Panc1 (cell line): ENCODE results near the gene PBX2. TPM values are rescaled to one million over a fixed set of nuclear protein-coding genes. Genes with fewer than 3 reads are reported as not detected.

Source experiments
- ATAC-seq: fragments of 200-7000 bp; cut with Tn5 transposase; 2 replicates; pipeline ENCODE4 v1.9.1; 2020; ENCODE audit warnings: mild to moderate bottlenecking, moderate library complexity
- BruUV-seq: library from RNA; stranded (reverse); fragments of 400-500 nt; replicated peaks from 2 replicates; lab custom pipeline; 2021; lab: Mats Ljungman, UMichigan
- CTCF ChIA-PET: fragments of 300-600 bp; sonication (Branson Sonifier 250); formaldehyde crosslinking; loops from one replicate; lab custom pipeline; 2022; ENCODE audit warnings: antibody characterized with exemption; lab: Charles Lee
- POLR2A ChIA-PET: fragments of 300-600 bp; sonication (Branson Sonifier 250); formaldehyde crosslinking; loops from one replicate; lab custom pipeline; 2022; ENCODE audit warnings: antibody characterized with exemption; lab: Charles Lee
- DNase-seq: peaks from one replicate; pipeline ENCODE4 v3.0.0-alpha.2; 2010; ENCODE audit warnings: low read depth, low spot score
- H3K27ac ChIP-seq: 2 replicates; pipeline ENCODE4 v1.5.1; 2011; ENCODE audit warnings: mild to moderate bottlenecking, low read length, inconsistent platforms
- H3K27me3 ChIP-seq: fragments of 200-500 bp; sonication (Bioruptor generic); 2 replicates; pipeline ENCODE4 v1.6.0; 2014; ENCODE audit warnings: low read length, inconsistent platforms; ENCODE audit not compliant: control insufficient read depth, insufficient read depth
- H3K36me3 ChIP-seq: fragments of 200-500 bp; sonication (Bioruptor generic); 2 replicates; pipeline ENCODE4 v1.5.1; 2014; ENCODE audit warnings: inconsistent platforms, mild to moderate bottlenecking, low read length, moderate library complexity; ENCODE audit not compliant: control insufficient read depth, insufficient read depth
- H3K4me1 ChIP-seq: 2 replicates; pipeline ENCODE4 v1.5.1; 2011; ENCODE audit warnings: inconsistent platforms, mild to moderate bottlenecking, low read length, moderate library complexity; ENCODE audit not compliant: control insufficient read depth, insufficient read depth
- H3K4me3 ChIP-seq, 2 experiments: 2 replicates each; pipeline ENCODE4 v1.5.1; 2011 to 2012; ENCODE audit warnings: low read depth in 2 of 2, low read length in 2 of 2, mild to moderate bottlenecking in 2 of 2, inconsistent platforms in 1 of 2, moderate library complexity in 1 of 2
- H3K9me3 ChIP-seq: fragments of 200-500 bp; sonication (Bioruptor generic); 2 replicates; pipeline ENCODE4 v1.5.1; 2014; ENCODE audit warnings: low read depth, mild to moderate bottlenecking, inconsistent platforms, low read length, moderate library complexity; ENCODE audit not compliant: control insufficient read depth, insufficient read depth
- POLR2AphosphoS5 ChIP-seq: IDR thresholded peaks from 2 replicates; pipeline ENCODE4 v1.6.1; 2012; ENCODE audit warnings: mild to moderate bottlenecking, low read depth, low read length, moderate library complexity
- SIN3A ChIP-seq: IDR thresholded peaks from 2 replicates; pipeline ENCODE4 v1.6.1; 2012; ENCODE audit warnings: low read depth, mild to moderate bottlenecking, low read length, moderate library complexity, borderline replicate concordance; ENCODE audit not compliant: insufficient read depth
- TCF7L2 ChIP-seq: IDR thresholded peaks from 2 replicates; pipeline ENCODE4 v1.6.1; 2011; ENCODE audit warnings: mild to moderate bottlenecking, low read depth, low read length, inconsistent platforms
- in situ Hi-C: cut with HindIII; loops from 2 replicates; pipeline ENCODE4 v1.10.0; 2016; ENCODE audit warnings: low sequenced_read_pairs, low pct_unique_long_range_greater_than_20kb
- intact Hi-C: fragments of 100-400 bp; cut with micrococcal nuclease; formaldehyde crosslinking; loops from one replicate; pipeline ENCODE4 v1.10.0; 2022; ENCODE audit not compliant: unreplicated experiment
- total RNA-seq: library from RNA; stranded (reverse); gene quantifications from one replicate; pipeline ENCODE4 v1.2.1, GENCODE V29; 2021; ENCODE audit not compliant: unreplicated experiment
- TF ChIP-seq, protein P1 (sequence below): fragments of 450-650 bp; IDR thresholded peaks from 2 replicates; pipeline ENCODE4 v1.5.1; 2017; ENCODE audit warnings: mild to moderate bottlenecking
- TF ChIP-seq, protein P2 (sequence below), 2 experiments: IDR thresholded peaks; 2 replicates each; pipeline ENCODE4 v1.6.1; 2011 to 2012; ENCODE audit warnings: low read depth in 2 of 2, control low read depth in 1 of 2, low read length in 1 of 2, mild to moderate bottlenecking in 1 of 2, moderate library complexity in 1 of 2; ENCODE audit not compliant: insufficient read depth in 1 of 2

PBX2 gene
- total RNA-seq, 1 experiment from 2014 or later = 76.2 TPM

DNA sequence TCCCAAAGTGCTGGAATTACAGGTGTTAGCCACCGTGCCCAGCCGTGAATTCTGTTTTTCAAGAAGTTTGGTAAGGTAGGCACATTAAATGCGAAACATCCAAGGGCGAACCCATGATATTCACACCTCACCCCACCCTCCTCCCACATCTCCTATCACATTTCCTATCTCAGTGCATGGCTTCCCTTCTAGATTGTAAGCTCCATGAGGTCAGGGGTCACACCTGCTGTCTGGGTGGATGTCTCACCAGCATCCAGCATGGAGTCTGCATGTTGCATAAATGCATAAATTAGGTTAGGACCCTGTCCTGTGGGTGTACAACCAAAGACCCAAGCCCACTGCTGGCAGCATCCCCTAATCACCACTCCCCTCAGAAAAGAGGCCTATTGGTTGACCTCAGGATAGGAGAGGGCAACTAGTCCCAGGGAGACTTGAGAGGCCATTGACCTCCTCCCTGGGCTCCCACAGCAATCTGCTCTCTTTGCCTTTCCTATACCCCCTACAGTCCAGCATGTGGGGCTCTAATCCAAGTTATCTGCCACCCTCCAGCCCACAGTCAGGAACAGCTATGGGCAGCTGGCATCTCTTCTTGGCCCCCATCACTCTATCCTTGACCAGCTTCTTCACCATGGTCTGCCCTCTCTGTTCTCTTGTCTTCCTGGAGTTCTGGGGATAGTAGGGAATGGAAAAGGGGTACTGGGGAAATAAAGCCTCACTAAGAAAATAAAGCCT lies 42.4 kb downstream of the PBX2 start:
- Histone ChIP-seq H3K9me3 (no peaks in the 10 kb centered on the region), H3K27ac (no peak overlapping the region), H3K4me1 (peaks cover 7% of the 10 kb centered on the region), H3K4me3 (no peak overlapping the region), H3K36me3 (no peaks in the 10 kb centered on the region), H3K27me3 (no peaks in the 10 kb centered on the region)
- ATAC-seq = no peak
- TF ChIP-seq POLR2AphosphoS5 = no peak
- intact Hi-C loops (no loop called here), in situ Hi-C loops (no loop called here)
- POLR2A ChIA-PET = no interaction called here
- BruUV-seq = no TSS peak
- no peak for DNase-seq
- CTCF ChIA-PET = no interaction called here

DNA sequence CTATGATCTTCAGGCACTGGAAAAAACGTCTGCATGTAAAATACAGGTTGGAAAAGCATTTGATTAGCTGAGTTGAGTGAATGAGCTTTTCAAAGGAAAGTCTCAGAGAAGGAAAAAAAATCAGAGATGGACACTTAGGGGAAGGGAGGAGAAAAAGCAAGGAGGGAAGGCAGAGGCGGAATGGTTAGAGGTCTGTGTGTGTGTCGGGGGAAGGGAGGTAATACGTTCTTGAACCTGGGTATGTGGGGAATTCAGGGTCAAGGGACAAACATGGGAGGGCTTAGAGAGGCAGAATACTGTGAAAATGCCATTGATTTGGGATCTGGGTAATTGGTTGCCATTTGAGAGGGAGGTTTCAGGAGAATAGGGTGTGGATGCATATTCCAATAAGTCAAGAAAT lies 43.3 kb downstream of the PBX2 start:
- CTCF ChIA-PET = no interaction called here
- intact Hi-C loops (no loop called here), in situ Hi-C loops (no loop called here)
- no peak for DNase-seq
- no TSS peak for BruUV-seq
- no peaks in the 10 kb centered on the region for H3K36me3 ChIP-seq
- no peak overlapping the region; the same call in 1 of the 2 replicates for H3K27ac ChIP-seq
- H3K27me3 ChIP-seq = no peaks in the 10 kb centered on the region
- TF ChIP-seq, protein P1, sequence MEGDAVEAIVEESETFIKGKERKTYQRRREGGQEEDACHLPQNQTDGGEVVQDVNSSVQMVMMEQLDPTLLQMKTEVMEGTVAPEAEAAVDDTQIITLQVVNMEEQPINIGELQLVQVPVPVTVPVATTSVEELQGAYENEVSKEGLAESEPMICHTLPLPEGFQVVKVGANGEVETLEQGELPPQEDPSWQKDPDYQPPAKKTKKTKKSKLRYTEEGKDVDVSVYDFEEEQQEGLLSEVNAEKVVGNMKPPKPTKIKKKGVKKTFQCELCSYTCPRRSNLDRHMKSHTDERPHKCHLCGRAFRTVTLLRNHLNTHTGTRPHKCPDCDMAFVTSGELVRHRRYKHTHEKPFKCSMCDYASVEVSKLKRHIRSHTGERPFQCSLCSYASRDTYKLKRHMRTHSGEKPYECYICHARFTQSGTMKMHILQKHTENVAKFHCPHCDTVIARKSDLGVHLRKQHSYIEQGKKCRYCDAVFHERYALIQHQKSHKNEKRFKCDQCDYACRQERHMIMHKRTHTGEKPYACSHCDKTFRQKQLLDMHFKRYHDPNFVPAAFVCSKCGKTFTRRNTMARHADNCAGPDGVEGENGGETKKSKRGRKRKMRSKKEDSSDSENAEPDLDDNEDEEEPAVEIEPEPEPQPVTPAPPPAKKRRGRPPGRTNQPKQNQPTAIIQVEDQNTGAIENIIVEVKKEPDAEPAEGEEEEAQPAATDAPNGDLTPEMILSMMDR = no peak
- TF ChIP-seq POLR2AphosphoS5 (no peak), SIN3A (no peak), TCF7L2 (no peak)
- TF ChIP-seq, protein P2, sequence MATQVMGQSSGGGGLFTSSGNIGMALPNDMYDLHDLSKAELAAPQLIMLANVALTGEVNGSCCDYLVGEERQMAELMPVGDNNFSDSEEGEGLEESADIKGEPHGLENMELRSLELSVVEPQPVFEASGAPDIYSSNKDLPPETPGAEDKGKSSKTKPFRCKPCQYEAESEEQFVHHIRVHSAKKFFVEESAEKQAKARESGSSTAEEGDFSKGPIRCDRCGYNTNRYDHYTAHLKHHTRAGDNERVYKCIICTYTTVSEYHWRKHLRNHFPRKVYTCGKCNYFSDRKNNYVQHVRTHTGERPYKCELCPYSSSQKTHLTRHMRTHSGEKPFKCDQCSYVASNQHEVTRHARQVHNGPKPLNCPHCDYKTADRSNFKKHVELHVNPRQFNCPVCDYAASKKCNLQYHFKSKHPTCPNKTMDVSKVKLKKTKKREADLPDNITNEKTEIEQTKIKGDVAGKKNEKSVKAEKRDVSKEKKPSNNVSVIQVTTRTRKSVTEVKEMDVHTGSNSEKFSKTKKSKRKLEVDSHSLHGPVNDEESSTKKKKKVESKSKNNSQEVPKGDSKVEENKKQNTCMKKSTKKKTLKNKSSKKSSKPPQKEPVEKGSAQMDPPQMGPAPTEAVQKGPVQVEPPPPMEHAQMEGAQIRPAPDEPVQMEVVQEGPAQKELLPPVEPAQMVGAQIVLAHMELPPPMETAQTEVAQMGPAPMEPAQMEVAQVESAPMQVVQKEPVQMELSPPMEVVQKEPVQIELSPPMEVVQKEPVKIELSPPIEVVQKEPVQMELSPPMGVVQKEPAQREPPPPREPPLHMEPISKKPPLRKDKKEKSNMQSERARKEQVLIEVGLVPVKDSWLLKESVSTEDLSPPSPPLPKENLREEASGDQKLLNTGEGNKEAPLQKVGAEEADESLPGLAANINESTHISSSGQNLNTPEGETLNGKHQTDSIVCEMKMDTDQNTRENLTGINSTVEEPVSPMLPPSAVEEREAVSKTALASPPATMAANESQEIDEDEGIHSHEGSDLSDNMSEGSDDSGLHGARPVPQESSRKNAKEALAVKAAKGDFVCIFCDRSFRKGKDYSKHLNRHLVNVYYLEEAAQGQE (IDR thresholded peaks at IDR 0.05; ENCODE audit: insufficient read depth in 1 of 2, low read depth in 2 of 2, low read length in 1 of 2) = no peak
- no peak for ATAC-seq
- no peak overlapping the region for H3K4me3 ChIP-seq
- H3K9me3 ChIP-seq = no peaks in the 10 kb centered on the region
- POLR2A ChIA-PET = no interaction called here
- H3K4me1 ChIP-seq = no peaks in the 10 kb centered on the region

DNA sequence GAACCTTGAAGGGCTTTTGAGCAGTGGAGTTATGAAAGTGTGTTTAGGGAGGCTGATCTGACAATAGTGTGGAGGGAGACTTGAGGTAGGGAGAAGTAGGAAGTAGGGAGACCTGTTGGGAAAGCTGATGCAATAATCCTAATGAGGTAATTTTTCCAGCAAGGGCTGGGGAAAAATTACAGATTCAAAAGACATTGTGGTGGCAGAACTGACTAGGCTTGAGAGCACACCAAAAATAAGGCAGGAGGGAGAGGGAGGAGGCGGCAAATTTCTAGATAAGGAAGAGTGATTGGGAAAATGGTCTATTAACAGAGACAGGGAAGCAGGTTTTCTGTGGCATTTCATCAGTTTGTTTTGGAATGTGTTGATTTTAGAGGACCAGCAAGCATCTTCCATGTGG lies 43.7 kb downstream of the PBX2 start:
- H3K4me3 ChIP-seq = no peak overlapping the region
- DNase-seq = no peak
- peak overlapping the region; percentile 39; the same call in 1 of the 2 replicates for H3K27ac ChIP-seq
- no peak for ATAC-seq
- BruUV-seq = no TSS peak
- intact Hi-C loops (no loop called here), in situ Hi-C loops (no loop called here)
- H3K27me3 ChIP-seq = no peaks in the 10 kb centered on the region
- TF ChIP-seq SIN3A = no peak
- TF ChIP-seq, protein P2 (IDR thresholded peaks at IDR 0.05; ENCODE audit: insufficient read depth in 1 of 2, low read depth in 2 of 2, low read length in 1 of 2) = no peak
- no peak for TF ChIP-seq POLR2AphosphoS5
- TF ChIP-seq, protein P1 = no peak
- no peak for TF ChIP-seq TCF7L2
- no peaks in the 10 kb centered on the region for H3K4me1 ChIP-seq
- H3K36me3 ChIP-seq = no peaks in the 10 kb centered on the region
- no peaks in the 10 kb centered on the region for H3K9me3 ChIP-seq
- ChIA-PET POLR2A (no interaction called here), CTCF (no interaction called here)
